Measurements from ENCODE around the gene ABT1.

The ABT1 gene

GRCh38 chr6:26599591-26599990 is 2.8 kb downstream of the ABT1 start:
- no peak overlapping the region for H3K27ac ChIP-seq (replicated peaks)
- H3K4me3 ChIP-seq (replicated peaks; ENCODE audit: insufficient read depth, low read length) = no peak overlapping the region
- TF ChIP-seq SPI1 (IDR thresholded peaks at IDR 0.05; ENCODE audit: borderline replicate concordance, low read depth) = no peak
- TF ChIP-seq GABPA (IDR thresholded peaks at IDR 0.05; ENCODE audit: low read depth) = no peak
- no peak for TF ChIP-seq REST (IDR thresholded peaks at IDR 0.05; ENCODE audit: insufficient replicate concordance, low read depth)
- TF ChIP-seq CTCF (IDR thresholded peaks at IDR 0.05; ENCODE audit: insufficient read depth, low read length) = no peak
- TF ChIP-seq POLR2AphosphoS5 (IDR thresholded peaks at IDR 0.05; ENCODE audit: low read depth) = no peak
- no peak for DNase-seq (ENCODE audit: low read depth in 1 of 2, low spot score in 1 of 2)
- no peaks in the 10 kb centered on the region for H3K27me3 ChIP-seq (ENCODE audit: insufficient read depth, poor library complexity, severe bottlenecking)

- H3K27me3 ChIP-seq (ENCODE audit: insufficient read depth, poor library complexity, severe bottlenecking) = no peaks in the 10 kb centered on the region
- H3K4me3 ChIP-seq (replicated peaks; ENCODE audit: insufficient read depth, low read length) = no peak overlapping the region
- H3K27ac ChIP-seq (replicated peaks) = no peak overlapping the region
- no peak for DNase-seq (ENCODE audit: low read depth in 1 of 2, low spot score in 1 of 2)
- TF ChIP-seq REST (IDR thresholded peaks at IDR 0.05; ENCODE audit: insufficient replicate concordance, low read depth) (no peak), POLR2AphosphoS5 (IDR thresholded peaks at IDR 0.05; ENCODE audit: low read depth) (no peak), GABPA (IDR thresholded peaks at IDR 0.05; ENCODE audit: low read depth) (no peak), CTCF (IDR thresholded peaks at IDR 0.05; ENCODE audit: insufficient read depth, low read length) (no peak), SPI1 (IDR thresholded peaks at IDR 0.05; ENCODE audit: borderline replicate concordance, low read depth) (no peak)
Measured at GRCh38 chr6:26600759-26601158, 4.0 kb downstream of the ABT1 start.

GRCh38 chr6:26602262-26602661 is 5.5 kb downstream of the ABT1 start:
- Histone ChIP-seq H3K27me3 (ENCODE audit: insufficient read depth, poor library complexity, severe bottlenecking) (no peaks in the 10 kb centered on the region), H3K4me3 (replicated peaks; ENCODE audit: insufficient read depth, low read length) (no peak overlapping the region), H3K27ac (replicated peaks) (no peak overlapping the region)
- no peak for TF ChIP-seq POLR2AphosphoS5 (IDR thresholded peaks at IDR 0.05; ENCODE audit: low read depth)
- TF ChIP-seq REST (IDR thresholded peaks at IDR 0.05; ENCODE audit: insufficient replicate concordance, low read depth) = no peak
- TF ChIP-seq CTCF (IDR thresholded peaks at IDR 0.05; ENCODE audit: insufficient read depth, low read length) = no peak
- no peak for TF ChIP-seq GABPA (IDR thresholded peaks at IDR 0.05; ENCODE audit: low read depth)
- no peak for TF ChIP-seq SPI1 (IDR thresholded peaks at IDR 0.05; ENCODE audit: borderline replicate concordance, low read depth)
- no peak for DNase-seq (ENCODE audit: low read depth in 1 of 2, low spot score in 1 of 2)
